DND-41 (cell line): ENCODE measurements around the gene GGT5.
"Not testable (repeated sequence)": the region's sequence is repeated elsewhere in the genome, so short reads cannot be mapped to it uniquely, and the experiment has no call there.

Experiments used
- EZH2 ChIP-seq: IDR thresholded peaks from 3 replicates; pipeline ENCODE4 v1.6.1; 2012; ENCODE audit warnings: borderline replicate concordance, low read depth, mild to moderate bottlenecking, moderate library complexity, low read length, inconsistent platforms; ENCODE audit not compliant: severe bottlenecking
- TF ChIP-seq, protein P1 (sequence below): IDR thresholded peaks from 2 replicates; pipeline ENCODE4 v1.5.1; 2012; ENCODE audit warnings: borderline replicate concordance, low read length, moderate library complexity, mild to moderate bottlenecking; ENCODE audit not compliant: poor library complexity, severe bottlenecking; ENCODE audit errors: extremely low read depth

DNA sequence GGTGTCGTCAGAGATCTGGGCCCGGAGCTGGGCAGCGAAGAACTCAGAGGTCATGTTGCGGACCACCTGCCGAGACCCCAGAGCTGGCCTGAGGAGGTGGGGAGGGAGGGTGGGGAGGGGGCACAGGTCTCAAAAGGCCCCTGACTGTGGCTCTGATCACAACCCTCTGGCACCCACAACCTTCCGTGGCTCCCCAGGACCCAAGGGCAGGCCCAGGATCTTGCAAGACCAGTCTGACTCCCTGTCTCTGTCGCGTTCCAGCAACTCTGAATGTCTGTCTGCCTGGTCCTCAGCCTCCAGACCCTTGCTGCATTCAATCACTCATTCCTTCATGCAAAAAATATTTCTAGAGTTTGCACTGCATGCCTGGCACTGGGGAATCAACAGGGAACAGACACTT, 4.5 kb upstream of the GGT5 start:
- TF ChIP-seq, protein P1, sequence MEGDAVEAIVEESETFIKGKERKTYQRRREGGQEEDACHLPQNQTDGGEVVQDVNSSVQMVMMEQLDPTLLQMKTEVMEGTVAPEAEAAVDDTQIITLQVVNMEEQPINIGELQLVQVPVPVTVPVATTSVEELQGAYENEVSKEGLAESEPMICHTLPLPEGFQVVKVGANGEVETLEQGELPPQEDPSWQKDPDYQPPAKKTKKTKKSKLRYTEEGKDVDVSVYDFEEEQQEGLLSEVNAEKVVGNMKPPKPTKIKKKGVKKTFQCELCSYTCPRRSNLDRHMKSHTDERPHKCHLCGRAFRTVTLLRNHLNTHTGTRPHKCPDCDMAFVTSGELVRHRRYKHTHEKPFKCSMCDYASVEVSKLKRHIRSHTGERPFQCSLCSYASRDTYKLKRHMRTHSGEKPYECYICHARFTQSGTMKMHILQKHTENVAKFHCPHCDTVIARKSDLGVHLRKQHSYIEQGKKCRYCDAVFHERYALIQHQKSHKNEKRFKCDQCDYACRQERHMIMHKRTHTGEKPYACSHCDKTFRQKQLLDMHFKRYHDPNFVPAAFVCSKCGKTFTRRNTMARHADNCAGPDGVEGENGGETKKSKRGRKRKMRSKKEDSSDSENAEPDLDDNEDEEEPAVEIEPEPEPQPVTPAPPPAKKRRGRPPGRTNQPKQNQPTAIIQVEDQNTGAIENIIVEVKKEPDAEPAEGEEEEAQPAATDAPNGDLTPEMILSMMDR, result not testable (repeated sequence)
- not testable (repeated sequence) for TF ChIP-seq EZH2
